Hindlimb muscle (tissue), 1 donor: Measurements from ENCODE around the gene CEP350. TPM values are rescaled to one million over a fixed set of nuclear protein-coding genes. Genes with fewer than 3 reads are reported as not detected.
A peak's percentile ranks its signal among the peaks of the same experiment; 100 is the strongest.

Experiments
- DNase-seq: peaks from one replicate; pipeline ENCODE4 v3.0.0-alpha.2; 2013
- polyA plus RNA-seq: library from polyadenylated mRNA; unstranded; fragments of 120-200 nt; gene quantifications from one replicate; pipeline ENCODE4 v1.2.1, GENCODE V29; 2013; ENCODE audit not compliant: insufficient read length

Gene CEP350, protein sequence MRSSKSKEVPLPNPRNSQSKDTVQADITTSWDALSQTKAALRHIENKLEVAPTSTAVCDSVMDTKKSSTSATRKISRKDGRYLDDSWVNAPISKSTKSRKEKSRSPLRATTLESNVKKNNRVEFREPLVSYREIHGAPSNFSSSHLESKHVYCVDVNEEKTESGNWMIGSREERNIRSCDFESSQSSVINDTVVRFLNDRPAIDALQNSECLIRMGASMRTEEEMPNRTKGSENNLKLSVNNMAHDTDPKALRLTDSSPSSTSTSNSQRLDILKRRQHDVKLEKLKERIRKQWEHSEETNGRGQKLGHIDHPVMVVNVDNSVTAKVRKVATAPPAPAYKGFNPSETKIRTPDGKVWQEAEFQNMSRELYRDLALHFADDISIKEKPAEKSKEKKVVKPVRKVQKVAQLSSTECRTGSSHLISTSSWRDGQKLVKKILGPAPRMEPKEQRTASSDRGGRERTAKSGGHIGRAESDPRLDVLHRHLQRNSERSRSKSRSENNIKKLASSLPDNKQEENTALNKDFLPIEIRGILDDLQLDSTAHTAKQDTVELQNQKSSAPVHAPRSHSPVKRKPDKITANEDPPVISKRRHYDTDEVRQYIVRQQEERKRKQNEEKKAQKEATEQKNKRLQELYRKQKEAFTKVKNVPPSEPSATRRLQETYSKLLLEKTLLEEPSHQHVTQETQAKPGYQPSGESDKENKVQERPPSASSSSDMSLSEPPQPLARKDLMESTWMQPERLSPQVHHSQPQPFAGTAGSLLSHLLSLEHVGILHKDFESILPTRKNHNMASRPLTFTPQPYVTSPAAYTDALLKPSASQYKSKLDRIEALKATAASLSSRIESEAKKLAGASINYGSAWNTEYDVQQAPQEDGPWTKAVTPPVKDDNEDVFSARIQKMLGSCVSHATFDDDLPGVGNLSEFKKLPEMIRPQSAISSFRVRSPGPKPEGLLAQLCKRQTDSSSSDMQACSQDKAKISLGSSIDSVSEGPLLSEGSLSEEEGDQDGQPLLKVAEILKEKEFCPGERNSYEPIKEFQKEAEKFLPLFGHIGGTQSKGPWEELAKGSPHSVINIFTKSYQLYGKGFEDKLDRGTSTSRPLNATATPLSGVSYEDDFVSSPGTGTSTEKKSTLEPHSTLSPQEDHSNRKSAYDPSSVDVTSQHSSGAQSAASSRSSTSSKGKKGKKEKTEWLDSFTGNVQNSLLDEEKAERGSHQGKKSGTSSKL (N-terminal part only)
- 35.3 TPM for polyA plus RNA-seq

DNA sequence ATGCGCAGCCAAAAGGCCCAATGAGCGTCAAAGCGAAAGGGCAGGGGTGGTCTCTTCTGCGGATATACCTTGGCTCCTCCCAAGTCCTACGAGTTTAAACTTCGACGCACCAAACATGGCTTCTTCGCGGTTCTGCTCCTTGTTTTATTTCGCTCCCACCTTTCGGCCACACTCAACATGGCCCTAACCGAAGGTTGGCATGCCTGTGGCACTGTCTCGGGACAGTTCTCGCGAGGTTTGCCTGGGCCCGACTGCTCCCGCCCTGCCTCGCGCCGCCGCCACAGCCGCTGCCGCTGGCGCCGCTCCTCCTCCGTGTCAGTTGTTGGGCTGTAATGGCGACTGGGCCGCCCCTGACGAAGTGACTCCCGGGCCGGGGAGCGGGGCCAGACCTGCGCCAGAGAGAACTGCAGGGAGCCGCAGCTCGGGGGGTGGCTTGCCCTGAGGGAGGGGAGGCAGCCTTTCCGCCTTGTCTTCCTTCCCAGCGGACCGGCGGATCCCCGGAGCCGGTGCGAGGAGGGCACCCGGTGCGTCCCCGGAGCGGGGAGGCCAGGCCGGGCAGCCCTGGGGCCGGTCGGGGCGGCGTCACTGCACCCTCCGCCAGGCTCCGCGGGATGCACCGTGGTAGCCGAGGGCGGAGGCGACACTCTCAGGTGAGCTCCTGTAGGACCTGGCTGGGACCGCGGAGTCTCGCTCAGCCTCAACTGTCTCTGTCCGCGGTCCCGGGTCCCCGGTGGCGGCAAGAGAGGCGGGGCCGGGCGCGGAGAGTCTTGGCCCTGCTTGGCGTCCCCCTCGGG, at the start of gene CEP350:
CEP350 (plus strand) TSS at position 318 of the 794 bp plus-strand sequence. CDS start 31,372 bp downstream, outside the sequence.
- DNase-seq, result peak; percentile 99

DNA sequence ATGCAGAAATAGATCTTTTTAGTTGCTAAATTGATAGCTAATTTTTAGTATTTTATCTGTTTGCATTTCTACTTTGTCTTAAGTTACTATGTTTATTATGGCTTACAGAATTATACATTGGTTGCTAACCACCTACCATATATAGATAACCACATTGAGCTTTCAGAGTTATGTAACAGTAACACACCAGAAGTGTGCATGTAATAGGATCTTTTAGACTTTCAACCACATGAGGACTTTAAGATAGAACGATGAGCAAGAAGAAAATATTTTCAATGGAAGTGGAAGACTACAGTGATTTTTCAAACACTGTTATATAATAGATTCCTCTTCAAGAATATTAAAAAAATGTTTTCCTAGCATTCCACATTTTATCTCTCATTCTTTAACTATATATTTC, 43.7 kb upstream of the CEP350 start:
- DNase-seq, result no peak

DNA sequence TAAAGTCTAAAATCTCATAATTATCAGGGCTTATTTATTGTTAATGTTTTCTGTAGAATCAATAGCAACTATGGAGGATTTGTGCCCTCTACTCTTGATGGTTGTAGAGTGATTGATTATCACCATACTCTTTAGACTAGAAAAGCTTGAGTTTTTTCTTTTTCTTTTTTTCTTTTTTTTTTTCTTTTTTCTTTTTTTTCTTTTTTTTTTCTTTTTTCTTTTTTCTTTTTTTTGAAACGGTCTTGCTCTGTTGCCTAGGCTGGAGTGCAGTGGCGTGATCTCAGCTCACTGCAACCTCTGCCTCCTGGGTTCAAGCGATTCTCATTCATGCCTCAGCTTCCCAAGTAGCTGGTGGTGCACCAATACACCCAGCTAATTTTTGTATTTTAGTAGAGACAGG, 42.8 kb upstream of the CEP350 start:
- DNase-seq, result no peak

DNA sequence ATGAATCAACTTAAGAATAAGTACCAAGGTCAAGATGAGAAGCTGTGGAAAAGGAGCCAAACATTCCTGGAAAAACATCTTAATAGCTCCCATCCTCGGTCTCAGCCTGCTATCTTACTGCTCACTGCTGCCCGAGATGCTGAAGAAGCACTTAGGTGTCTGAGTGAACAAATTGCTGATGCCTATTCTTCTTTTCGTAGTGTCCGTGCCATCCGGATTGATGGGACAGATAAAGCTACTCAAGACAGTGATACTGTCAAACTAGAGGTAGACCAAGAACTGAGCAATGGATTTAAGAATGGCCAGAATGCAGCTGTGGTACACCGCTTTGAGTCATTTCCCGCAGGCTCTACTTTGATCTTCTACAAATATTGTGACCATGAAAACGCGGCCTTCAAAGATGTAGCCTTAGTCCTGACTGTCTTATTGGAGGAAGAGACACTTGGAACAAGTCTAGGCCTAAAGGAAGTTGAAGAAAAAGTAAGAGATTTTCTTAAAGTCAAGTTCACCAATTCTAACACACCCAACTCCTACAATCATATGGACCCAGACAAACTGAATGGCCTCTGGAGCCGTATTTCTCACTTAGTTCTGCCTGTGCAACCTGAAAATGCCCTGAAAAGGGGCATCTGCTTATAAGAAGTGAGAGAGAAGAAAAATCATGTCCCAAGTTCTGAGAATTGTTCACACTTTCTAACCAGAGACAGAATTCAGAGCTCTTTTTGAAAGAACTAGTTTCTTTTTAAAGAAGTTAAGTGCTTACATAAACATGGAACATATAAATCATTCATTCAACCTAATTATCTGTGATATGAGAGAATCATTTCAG, 36.8 kb upstream of the CEP350 start:
- DNase-seq, result no peak

DNA sequence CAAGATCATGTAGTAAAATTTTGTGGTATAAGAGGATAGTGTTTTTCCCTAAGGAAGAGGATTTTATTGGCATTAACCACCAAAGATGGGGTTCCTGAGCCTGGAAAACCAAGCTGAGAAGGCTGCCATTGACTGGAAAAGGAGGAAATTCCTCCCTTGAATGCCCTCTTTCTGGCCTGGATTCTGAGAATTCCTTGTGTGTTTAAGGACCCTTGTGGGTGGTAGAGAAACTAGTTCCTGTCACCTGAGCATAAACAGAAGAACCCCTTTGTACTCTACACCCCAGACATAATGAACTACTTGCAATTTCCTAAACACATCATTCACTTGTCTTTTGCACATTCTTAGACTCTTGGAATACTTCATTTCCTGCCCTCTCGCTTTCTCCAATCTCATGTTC, 33.1 kb upstream of the CEP350 start:
- DNase-seq, result no peak

DNA sequence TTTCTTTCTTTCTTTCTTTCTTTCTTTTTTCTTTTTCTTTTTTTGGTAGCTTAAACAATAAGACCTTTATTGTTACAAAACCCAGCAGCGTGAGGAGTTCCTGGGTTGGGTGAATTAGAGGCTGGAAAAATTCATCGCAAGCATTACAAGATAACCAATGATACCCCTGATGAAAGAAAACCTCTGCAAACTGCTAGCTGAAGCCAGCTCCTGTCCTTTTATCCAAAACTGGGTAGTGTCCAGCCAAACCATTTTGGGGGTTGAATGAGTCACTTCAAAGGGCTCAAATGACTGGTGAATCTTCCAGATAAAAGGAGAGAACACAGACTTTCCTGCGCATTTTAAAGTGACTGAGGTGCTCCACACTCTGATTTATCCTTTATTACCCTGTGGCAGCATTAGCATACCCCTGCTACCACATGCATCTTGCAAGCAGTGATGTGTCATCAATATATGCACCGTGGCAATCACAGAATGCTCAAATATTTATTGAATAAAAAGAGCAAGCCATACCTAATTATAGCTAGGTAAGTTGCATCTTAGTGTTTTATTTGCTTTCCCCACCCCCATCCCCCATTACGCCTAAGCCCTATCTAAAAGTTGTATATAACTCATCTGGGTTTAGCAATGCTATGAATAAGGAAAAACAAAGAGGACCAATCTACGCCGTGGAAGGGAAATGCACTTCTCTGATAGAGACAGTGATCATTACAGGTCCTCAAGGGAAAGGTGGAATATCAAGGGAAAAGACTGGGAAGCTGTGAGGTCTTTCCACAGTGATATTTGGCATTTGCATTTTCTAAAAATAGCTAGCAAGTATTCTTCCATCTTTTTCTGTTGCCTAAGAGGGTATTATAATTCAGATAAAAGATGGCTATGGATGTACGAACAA, 32.4 kb upstream of the CEP350 start:
- DNase-seq, result no peak

DNA sequence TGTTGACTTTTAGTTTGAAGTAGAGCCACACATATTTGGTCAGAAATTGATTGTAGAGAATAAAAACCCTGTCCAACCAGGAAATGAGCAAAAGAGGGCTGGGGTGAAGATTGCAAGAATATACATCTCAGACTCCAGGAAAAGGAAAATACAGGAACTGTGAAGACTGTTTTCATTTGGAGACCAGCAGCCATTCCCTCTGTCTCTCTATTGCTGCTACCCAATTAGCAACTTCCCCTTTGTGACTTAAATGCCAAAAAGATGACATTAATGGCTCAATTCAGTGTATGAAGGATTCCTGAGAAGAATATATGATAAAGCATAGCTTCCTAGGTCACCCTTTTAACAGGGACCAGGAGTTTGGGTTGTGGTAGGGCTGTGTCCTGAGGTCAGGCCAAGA, 31.6 kb upstream of the CEP350 start:
- DNase-seq, result no peak

DNA sequence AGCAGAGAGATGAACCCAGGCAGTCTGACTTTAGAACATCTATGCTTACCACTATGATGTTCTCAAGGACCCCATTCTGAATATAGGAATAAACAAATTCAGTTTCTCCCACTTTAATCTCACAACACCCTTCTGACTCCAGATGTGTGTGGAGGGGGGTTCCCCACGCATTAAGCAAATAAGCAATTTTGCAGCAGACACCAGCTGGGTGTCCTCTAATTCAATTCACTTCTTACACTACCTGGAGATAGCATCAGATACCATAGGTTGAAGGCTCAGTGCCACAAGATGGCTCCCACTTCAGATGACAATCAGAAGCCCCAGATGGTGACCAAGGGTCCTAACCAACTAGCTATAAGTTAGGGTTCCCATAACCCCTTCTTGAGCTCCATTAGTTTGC, 30.3 kb upstream of the CEP350 start:
- DNase-seq, result no peak

DNA sequence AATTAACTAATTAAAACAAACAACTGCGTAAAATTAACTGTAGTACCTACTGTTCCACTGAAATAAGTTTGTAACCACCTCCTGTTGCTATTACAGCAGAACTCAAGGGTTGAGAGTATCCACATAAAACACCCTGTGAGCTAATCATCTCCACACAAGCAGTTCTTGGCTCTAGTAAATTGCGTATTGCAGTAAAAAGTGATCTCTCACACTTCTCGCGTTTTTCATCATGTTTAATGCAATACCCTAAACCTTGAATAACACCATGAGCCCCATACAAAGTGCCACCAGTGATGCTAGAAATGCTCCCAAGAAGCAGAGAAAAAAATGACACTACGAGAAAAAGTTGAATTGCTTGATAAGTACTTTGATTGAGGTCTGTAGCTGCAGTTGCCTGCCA, 29.3 kb upstream of the CEP350 start:
- no peak for DNase-seq

DNA sequence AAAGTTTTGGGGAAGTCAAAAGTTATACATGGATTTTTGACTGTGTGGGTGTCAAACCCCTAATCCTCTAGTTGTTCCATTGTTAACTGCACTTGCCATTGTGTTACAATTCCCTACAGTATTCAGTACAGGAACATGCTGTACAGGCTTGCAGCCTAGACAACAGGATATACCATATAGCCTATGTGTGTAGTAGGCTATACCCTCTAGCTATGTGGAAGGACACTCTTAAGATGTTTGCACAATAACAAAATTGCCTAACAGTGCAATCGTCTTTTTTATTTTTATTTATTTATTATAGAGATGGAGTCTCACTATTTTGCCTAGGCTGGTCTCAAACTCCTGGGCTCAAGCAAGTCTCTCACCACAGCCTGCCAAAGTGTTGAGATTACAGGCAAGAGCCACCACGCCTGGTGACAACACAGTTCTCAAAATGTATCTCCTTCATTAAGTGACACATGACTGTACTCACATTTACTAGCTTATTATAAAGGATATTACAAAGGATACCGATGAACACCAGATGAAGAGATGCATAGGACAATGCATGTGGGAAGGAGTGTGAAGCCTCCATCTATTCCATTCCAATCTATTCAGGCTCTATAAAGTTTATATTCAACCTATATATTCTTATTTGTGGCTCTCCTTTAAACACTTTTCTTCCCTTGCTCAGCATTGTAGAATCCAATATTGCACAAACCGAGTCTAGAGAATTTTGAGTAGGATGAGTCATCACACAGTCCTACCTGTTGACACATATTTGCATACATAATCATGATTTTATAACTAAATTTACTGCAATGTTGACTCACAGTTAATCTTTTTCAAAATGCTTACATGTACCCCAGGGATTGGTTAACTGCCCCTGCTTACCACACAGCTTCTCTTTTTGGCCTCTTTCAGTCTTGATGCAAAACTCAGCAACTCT, 28.4 kb upstream of the CEP350 start:
- DNase-seq, result no peak

DNA sequence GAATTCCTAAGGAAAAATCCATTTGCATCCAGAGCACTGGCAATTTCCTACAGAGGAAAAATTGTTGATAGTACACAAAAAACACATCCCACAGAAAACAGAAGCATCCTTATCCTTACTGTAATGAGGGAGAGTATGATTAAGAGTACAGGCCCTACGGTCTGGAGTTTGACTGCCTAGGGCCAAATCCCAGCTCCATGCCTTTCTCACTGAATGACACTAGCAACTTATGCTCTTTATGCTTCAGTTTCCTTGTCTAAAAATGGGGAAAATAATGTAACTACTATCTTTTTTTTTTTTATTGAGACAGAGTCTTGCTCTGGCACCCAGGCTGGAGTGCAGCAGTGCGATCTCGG, 27.8 kb upstream of the CEP350 start:
- no peak for DNase-seq

DNA sequence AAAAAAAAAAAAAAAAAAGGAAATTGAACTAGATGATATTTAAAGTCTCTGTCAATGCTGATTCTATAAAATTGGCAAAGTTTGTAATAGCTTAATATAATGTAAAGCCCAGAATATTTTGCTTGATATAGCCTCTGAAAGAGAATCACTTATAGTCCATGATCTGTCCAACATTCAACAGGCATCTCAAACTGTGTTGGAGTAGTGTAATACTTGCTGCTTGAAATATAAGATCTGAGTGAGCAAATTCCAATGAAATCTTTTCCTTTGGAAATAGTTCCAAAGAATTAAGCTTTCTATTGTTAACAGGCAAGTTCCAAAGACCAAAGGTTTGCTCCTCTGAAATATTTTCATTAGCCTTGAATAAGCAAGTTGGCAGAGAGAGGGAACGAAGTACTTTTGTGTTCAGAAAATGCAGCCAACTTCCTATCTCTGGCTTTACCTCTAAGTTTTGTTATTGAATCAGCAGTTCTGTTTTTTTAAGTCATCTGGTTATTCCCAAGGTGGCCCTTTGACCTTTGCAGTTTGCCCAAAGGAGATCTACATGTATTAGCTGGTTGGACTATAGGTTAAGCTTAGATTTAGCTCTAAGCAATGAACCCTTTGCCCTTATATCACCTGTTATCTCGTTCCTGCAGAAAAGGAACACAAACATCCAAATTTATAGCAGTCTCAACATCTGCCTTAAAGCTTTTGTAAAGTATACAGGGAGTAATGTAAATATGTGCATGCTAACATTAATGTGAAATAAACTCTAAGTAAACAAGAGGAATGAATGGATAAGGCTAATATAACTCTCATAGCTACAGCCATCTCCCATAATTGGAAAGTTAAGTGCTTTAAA, 24.4 kb upstream of the CEP350 start:
- no peak for DNase-seq

DNA sequence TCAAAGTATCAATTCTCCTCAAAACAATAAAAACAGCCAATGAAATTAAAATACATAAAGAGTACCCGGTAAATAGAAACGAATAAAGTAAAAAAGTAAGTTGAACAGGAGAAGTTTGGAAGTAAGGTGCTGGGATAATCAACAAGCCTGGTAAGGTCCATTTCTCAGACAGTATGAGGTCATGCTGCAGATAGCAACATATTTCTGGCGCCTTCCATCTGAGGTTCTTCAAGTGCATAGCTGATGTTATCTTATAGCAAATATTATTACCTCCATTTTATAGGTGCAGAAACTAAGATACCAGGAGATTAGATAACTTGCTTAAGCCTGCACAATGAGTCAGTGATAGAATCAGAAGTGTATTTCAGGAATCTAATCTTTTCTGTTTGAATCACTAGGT, 23.7 kb upstream of the CEP350 start:
- no peak for DNase-seq

DNA sequence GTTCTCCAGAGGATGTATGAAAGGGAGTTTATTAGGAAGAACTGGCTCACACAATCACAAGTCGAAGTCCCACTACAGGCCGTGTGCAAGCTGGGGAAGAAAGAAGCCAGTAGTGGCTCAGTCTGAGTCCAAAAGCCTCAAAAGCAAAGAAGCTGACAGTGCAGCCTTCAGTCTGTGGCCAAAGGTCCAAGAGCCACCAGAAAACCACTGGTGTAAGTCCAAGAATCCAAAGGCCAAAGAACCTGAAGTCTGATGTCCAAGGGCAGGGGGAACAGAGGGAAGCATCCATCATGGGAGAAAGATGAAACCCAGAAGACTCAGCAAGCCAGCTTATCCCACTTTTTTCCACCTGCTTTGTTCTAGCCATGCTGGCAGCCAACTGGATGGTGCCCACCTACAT, 21.4 kb upstream of the CEP350 start:
- DNase-seq, result no peak

DNA sequence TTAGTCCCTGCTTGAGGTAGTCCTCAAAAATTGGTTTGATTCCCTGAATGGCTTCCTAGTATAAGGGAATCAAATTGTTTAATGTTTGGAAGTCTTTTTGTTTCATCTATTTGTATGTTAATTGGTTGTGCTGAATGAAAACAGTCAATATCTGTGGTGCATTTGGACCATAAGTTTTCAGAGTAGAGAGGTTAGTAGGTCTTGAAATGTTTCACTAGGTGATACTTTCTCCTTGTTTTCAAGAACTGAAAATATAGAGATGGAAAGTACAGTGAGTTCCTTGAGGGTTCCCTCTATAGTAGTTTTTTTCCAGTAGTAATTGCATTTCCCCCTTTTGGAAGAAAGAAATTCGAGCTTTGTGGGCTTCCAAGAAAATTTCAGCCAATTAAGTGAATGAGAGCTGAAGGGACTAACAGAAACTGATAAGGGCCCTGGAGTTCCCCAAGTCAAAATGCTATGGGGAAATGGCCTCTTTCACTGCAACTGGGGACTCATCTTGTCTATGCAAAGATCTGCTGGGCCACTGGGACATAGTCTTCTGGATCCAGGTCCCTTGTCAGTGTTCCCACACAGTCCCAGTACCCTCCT, 18.6 kb upstream of the CEP350 start:
- DNase-seq, result no peak

DNA sequence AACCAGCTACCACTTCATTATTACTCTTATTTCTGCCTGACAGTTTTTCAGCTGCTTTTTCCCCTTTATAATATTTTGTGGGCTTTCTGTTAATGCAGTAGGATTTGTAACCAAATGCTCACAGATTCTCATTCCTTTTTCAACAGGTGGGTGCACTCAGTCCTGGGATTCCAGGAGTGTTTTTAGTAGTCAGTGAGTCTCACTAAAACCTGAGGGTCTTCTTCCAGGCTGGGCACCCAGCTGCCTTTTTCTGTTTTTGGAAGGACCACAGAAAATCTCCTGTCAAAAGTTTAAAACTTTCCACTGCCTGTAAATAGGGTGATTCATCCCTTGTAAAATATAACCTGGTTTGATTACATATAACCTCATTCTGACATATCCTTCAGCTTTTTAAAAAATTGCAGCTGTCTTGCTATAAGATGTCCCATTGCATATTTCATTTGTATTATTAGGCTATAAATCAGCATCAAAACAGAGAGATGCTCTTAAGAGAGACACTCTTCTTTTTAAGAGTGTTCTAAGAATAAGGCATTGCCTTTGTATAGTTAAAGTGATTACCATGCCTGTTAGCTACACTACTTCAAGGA, 16.8 kb upstream of the CEP350 start:
- no peak for DNase-seq

DNA sequence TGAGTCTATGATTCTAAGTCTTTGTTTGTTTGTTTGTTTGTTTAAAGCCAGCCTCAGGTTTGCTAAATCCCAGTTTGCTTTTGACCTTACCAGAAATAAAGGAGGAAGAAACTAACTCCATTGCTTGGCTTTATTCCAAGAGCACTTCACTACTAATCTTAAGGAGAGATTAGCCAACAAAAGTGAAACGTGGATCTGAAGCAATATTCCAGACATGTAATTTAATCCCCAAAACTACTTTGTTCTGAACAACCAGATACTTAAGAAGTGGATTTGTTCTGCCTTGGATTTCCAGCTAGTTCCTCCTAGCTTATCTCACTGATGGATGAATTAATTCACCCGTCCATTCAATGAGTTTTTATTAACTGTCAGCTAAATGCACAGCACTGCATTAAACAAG, 15.9 kb upstream of the CEP350 start:
- no peak for DNase-seq
